ENCODE results near the gene LRP1.

LRP1 gene

DNA sequence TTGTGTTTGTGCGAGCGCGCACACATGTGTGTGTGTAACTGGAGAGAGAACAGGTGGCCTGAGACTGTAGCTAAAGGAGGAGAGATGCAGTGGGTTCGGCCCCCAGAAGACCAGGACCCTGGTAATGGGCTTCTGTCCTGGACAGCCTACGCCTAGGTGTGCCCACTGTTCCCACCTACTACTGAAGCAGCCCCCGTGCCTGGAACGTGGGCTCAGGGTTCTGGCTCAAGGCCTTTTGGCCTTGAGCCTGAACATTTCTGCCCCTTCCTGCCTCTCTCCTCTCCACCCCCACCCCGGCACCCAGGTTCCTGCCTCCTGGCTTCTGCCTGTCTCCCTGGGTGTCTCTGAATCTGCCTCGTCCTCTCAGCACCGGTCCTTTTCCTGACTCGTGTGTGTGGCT is 86.8 kb downstream of the LRP1 start:
- DNase-seq: no peak

DNA sequence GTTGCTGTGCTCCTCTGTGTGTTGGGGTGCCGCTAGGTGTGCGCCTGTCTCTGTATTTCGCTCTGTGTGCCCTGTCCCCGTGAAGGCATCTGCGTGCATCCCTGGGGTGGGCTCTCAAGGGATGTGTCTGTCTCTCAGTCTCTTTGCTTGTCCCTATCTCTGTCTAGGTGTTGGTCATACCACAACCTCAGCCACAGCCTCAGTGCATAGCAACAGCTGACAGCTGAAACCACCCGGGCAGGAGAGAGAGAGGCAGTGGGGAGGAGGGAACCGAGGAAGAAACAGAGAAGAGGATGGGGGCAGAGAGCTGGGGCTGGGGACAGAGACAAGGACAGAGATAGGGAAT is 87.4 kb downstream of the LRP1 start:
- no peak for DNase-seq

DNA sequence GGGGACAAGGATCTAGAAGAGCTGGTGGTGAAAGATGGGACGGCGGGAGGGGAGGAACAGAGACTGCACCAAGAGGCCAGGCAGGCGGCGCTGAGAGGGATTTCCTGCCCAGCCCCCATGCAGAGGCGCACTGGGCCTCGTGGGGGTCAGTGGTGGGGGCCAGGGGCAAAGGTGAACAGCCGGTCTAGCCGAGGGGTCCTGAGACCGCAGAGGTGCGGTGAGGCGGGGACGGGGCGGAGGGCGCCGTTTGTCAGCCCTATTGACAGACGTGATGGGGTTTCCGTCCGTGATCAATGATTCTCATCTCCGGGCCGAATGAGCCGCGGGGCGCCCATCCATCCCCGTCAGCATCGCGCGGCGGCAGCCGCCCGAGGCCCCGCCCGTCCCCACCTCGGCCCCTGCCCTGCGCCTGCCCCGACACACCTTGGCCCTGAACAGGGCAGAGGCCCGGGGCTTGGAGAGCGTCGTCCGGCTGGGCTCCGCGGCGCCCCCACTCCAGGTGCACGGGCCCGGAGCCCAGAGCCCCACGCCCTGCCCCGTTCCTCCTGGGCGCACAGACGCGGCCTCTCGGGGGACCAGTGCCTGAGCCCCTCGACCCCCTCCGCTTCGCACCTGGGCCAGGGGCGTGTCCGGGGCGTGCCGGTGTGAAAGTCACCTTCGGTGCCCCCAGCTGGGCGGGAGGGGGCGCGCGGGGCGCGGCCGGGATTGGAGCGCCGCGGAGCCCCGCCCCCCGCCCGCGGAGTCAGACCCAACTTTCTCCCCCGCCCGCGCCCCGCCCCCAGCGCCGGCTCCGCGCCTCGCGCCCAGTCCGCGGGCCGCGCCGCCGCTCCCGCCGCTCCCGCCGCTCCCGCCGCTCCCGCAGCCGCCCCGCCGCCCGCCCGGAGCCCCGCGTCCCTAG is 88.0 kb downstream of the LRP1 start, which contains the start of gene NXPH4:
Gene NXPH4 (plus strand): TSS at position 781 of the 898 bp plus-strand sequence. CDS start 176 bp downstream, outside the sequence.
- DNase-seq: peak; percentile 46

DNA sequence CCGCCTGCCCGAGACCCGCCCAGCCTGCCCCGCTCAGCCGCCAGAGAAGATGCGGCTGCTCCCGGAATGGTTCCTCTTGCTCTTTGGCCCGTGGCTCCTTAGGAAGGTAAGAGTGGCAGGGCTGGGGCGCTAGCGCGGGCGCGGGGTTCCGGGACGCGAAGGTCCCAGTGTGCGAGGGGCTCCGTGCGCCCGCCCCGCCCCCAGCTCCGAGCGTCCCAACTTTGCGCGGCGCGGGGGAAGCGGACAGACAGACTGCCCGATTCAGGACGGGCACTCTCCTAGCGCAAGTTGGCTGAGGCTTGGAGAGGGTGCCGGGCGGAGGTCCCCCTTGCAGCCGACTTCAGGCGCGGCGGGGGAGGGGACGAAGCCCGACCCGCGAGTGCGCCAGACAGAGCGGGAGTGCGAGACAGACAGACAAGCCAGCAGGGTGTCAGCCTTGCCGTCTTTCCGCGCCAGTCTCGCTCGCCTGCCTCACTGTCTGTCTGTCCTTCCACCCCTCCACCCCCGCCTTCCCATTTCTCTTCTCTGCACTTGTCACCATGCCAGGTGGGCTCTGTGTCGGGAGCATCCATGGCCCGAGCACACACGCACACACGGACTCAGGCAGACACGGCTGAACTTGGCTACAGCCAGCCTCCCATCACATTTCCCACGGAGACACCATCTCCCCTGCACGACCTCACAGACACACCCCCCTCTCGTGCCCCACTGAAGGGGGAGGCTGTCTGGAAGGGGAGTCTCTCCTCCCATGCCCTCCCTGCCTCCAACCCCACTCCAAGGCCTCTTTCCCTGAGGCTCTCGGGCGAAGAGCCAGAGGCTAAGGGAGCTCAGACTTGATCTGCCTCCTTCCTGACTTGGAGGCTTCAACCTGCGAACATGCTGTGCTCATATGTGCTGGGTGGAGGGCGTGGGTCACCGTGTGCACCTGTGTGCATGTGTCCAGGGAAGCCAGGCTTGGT is 88.9 kb downstream of the LRP1 start:
- no peak for DNase-seq

DNA sequence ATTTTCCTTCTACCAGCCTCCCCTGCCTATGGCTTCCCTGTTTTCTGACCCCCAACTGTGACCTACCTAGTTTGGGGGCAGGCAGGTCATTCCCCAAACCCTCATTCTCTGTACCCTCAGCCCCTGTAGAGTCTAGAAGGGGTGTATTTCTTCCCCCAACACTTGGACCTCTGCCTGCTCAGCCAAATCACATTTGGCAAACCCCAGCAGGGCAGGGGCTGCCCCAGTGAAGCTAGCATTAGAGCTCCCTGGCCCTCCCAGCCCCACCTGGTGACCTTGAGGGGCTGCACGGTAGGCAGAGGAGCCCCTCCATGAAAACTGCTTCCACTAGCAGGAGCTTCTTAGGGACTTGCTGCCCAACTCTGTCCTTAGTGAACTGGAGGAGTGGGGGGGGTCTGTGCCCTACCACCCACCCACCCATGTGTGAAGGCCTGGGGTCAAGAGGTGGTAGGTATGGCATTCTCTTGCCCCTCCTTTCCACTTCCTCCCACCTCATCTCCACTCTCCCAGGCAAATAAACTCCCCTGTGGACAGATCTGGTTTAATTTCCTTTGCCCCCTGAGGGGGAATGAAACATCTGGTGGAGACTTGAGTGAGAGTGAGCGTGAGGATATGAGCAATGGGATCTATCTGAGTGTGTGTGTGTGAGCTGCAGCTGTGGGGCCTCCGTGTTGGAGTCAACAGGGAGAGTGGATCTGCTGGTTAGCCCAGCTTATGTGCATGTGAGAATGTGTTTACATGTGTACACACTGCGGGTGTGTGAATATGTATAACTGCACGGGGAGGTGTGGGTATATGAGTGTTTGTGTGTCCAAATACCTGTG is 90.0 kb downstream of the LRP1 start:
- DNase-seq: no peak

DNA sequence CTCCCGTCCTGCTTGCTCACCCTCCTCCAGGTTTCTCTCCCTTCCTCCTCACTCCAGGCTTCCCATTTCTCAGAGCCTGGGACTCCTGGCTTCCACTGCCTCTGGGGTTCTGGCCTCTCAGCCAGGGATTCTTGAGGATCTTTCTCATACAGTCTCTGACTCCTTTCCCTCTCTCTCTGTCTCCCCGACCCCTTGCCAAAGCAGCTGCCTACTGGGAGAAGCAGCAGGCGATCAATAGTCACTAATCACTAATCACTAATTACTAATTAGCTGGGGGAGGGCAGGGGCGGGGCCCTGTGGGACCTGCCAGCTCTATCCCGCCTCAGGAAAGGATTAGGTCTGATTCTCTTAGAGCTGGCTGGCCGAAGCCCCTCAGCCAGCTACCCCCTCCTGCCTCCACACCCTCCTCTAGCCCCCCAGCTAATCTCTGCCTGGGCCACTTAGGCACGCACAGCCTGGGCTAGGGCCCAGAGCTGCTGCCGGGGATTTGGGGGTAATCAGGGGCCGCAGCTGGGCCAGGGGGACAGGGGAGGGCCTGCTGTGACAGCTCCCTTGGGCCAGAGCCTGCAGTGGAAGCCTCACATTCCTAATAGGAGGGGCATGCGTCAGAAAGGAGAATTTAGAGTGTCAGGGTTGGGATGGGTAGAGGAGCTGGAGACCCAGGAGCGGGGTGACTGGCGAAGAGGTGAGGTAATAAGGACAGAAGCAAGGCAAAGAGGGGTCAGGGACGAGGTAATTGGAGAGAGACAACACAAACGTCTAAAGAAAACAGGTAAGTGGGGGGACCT is 91.1 kb downstream of the LRP1 start:
- no peak for DNase-seq

DNA sequence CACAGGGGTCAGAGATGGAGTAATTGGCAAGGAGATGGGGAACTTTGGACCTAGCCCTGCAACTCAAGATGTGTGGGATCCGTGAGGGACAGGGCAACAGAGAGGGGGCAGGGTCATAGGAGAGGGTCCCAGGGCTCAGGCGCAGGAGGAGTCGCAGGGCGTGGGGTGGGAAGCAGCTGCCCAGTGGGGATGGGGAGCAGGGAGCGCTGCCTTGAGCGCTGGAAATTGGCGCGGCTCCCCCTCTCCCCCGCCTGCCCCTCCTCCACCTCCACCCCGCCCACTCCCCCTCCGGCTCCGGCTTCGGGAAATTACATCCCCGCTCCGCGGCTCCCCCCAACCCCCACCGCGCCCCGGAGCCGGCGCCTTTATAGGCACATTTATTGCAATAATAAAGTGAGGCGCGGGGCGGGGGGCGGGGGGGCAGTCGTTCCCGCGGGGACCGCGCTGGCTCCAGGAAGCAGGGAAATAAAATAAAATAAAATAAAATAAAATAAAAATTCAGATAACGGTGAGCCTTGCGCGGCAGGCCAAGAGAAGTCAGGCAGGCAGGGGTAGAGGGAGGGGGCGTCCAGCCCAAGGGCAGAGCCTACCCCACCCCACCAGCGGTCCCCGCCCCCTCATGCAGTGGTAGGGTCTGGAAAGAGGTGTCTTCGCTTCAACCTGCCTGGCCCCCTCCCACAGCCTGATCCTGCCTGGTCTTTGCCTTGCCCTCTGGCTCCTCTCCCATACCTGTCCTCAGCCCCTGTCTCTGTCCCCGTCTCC is 91.9 kb downstream of the LRP1 start:
- no peak for DNase-seq

DNA sequence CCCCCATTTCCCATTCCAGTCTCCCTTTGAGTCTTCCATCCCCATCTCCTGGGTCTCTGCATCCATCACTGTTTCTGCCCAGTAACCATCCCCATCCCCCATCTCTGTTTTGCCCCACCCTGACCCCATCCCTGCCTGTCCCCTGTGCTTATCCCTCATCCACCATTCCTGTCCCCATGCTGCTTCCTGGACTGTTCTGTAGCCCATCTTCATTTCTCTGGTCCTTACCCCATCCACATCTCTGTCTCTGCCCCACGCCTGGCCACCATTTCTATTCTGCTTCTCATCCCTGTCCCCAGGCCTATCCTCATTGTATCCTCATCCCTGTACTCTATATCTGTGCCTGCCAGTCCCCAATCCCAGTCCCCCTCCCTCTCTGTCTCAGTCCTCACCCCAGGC is 92.5 kb downstream of the LRP1 start:
- DNase-seq: no peak

DNA sequence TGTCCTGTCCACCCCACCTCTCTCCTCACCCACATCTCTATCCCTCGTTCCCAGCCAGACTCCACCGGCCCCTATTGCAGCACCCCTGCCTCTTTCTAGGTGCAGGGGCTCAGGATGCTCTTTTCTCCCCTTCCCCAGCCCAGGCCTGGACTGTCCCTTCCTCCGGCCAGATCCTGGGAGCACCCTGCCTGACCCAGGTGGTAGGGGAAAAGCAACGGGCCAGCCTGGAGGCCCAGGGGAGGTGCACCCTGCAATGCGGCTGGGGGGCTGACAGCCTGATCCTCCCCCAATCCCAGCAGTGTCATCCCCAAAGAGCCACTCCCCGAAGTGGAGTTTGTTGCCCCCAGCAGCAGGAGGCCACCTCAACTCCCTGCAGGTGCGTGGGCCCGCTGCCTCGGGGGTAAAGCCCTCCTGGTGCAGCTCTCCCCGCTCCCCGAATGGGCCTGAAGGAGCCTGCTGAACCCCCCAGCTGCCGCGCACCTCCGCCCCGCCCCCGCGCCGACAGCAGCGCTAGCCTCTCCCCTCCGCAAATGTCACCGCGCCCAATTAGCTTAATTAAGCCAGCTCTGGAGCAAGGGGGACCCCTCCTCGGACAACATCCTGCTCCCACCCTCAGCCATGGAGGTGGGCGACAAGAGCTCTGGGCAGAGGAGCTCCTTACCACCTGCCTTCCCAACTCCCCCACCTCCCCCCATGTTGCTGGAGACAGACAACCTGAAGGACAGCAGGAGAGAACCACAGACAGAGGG is 93.1 kb downstream of the LRP1 start:
- no peak for DNase-seq

DNA sequence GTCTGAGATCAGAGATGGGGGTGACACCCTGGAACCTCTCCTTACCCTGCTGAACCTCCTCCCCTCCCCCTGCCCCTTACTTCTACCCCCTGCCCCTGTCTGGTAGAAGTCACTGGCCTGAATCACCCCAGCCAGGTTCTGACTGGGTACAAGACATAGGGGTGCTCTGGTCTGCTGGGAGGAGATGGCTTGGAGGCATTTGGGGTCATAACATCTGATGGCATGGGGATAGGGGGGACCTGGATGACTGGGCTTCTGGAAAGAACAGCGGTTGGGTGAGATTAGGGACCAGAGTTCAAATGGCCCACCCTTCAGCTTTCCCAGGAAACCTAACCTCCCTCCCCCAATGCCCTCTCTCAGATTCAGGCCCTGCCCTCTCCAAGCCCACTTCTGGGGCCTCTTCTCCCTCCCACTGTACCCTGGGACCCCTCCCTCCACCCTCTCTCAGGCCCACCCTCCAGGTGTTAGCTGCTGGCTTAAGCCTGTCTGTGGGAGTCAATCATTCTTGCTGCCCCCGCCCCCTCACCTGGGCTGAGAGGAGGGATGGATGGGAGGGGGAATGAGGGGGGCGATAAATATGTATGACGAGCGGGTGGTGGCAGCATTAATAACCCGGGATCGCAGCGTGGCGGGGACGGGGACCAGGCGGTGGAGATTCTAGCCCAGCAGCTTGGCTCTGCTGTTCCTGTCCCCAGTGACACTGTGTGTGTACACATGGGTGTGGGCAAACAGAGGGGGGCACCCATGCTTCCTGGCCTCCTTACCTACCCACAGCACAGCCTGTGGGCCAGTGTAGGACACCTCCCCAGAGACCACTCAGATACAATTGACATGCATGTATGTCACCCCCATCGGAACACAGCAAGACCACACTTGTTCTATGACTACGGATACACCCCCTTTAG is 94.3 kb downstream of the LRP1 start:
- DNase-seq: no peak

DNA sequence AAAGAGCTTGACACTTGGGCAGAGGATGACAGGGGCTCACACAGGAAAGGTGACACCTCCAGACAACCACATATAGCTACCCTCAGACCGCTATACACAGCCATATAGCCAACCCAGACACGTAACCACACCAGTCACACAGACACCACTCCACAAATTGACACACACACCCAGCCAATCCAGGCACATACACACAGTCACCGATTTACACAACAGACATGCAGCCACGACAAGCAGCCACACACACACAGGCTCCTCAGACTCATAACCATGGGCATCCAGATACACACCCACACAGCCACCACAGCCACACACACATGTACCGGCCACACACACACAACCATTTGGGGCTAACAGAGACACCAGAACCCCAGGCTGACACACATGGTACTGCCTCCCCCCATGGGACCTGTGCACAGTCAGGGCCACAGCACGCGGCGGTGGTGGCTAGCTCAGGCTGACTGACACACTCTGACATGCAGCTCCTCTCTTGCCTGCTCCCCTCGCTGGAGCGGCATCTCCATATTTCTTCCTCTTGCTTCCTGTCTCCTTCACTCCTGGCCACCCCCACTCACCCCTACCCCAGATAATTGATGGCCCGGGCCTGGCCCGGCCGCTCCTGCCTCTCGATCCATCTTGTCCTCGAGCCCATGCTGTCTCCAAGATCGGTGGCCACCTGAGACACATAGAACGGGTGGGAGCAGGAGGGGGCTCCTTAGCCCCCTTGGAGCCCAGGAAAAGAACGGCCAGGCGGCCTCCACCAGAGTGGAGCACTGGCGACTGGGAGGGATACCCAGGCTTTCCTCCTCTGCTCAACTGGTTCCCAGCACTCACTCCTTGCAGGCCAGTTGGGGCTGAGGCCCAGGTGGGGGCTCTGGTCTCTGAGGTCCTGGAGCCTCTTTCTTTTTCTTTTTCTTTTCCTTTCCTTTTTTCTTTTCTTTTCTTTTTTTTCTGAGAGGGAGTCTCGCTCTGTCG is 95.2 kb downstream of the LRP1 start:
- no peak for DNase-seq

DNA sequence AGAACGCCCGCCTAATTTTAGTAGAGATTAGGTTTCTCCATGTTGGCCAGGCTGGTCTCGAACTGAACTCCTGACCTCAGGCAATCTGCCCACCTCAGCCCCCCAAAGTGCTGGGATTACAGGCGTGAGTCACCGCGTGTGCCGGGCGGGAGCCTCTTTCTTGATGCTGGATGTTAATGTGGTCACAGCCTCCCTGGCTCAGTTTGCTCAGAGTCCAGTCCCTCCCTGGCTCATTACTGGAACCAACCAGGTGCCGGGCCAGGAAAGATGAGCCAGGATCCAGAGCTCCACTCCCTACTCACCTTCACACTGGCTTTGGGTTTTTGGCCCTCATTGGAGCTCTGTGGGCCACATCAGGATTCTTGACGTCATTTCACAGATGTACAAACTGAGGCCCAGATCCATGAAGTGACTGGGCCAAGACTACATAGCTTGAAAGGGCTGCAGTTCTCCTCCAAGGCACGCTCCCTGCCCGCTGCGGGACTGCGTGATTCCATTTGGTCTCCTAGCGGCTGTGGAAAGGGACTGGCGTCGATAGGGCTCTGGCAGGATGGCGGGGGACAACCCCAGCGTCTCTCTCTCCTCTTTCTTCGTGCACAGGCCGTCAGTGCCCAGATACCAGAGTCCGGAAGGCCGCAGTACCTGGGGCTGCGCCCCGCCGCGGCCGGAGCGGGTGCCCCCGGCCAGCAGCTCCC is 96.1 kb downstream of the LRP1 start:
- no peak for DNase-seq

DNA sequence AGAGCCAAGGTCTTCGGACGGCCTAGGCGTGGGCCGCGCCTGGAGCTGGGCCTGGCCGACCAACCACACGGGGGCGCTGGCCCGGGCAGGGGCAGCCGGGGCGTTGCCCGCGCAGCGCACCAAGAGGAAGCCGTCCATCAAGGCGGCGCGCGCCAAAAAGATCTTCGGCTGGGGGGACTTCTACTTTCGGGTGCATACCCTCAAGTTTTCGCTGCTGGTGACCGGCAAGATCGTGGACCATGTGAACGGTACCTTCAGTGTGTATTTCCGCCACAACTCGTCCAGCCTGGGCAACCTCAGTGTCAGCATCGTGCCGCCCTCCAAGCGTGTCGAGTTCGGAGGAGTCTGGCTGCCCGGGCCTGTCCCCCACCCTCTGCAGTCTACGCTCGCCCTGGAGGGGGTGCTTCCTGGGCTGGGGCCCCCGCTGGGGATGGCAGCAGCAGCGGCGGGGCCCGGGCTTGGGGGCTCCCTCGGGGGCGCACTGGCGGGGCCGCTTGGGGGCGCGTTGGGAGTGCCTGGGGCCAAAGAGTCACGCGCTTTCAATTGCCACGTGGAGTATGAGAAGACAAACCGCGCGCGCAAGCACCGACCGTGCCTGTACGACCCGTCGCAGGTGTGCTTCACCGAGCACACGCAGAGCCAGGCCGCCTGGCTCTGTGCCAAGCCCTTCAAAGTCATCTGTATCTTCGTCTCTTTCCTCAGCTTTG is 96.8 kb downstream of the LRP1 start:
- peak; percentile 20 for DNase-seq

DNA sequence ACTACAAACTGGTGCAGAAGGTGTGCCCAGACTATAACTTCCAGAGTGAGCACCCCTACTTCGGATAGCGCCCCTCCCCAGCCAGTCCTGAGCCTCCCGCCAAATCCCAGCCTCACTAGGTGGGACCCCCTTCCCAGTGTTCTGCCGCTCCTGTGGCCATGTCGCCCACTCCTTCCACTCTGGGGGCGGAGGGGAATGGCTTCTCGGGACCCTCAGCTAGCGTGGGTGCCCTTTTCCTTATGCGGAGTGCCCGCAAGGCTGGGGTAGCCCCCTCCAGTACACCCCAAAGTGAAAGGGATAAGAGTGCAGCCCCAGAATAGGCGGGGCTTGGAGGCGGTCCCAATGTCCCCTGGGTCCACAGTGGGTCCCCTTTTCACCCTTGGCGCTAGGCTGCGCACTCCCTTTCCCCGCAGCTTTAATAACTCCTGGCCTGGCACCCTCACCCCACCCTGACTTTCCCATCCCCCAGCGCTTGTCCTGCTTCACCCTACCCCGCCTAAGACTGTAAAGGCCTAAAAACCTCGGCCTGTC is 97.5 kb downstream of the LRP1 start:
- no peak for DNase-seq

DNA sequence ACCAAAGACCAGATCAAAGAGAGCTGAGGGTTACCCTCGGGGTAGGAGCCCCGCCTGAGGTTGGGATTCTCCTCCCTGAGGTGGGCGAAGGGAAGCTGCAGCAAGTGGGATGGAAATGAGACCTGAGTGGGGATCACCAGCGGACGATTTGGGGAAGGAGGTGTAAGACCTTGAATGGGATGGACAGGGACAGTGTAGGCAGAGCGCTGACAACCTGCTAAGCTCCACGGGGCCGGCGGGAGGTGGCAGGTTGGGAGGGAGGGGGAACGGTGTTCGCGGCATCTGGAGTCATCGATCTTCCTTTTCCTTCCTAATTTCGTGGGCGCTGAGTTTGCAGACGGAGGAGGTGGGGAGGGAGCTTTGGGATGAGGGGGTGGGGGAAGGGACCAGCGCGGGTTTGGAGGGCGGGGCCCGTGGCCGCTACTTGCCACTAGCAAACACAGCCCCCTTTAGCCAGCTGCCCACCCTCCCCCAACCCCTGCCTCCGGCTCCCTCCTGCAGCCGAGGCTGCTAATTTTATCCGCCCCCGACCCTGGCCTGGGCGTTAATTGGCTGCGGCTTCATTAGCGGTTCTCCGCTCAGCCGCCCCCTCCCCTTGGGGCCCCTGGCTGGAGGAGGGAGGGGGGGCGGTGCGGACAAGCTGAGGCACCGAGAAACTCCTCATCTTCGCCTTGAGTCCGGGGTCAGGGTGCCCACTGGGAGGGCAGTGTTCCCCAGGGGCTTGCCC is 98.5 kb downstream of the LRP1 start:
- no peak for DNase-seq
